ENCODE data around the gene ARHGEF3.
A peak's percentile ranks its signal among the peaks of the same experiment; 100 is the strongest.

Gene ARHGEF3

DNA sequence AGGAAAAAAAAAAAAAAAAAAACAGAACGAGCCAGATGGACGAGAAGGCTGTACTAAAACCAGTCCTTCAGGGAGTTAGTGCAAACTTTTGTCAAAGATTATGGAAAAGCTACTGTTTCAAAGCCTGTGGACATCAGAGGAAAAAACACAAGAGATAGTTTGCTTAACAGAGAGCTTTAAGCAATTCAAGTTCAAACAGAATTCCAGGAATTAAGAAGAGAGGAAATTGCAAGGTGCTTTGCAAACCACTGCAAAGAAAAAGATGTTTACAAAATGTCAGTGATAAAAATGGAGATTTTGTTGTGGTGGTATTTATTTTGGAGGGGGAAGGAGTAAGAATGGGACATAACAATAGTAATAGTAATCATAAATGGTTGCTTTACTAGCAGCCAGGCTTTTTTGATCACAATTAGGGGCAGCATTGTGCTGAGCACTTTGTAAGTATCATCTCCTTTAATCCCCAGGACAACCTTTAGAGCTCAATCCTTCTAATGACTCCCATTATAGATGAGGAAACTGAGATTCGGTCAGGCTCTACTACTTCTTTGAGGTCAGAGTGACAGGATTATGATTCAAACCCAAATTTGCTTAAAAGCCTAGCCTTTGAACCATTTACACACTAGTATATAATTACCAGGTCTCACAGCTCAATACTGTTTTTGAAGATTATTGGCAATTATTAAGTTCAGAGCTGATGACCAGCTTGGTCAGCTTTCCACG, 22.4 kb upstream of the ARHGEF3 start:
- H3K4me3 ChIP-seq, result no peak overlapping the region
- no peak overlapping the region for H3K27ac ChIP-seq

DNA sequence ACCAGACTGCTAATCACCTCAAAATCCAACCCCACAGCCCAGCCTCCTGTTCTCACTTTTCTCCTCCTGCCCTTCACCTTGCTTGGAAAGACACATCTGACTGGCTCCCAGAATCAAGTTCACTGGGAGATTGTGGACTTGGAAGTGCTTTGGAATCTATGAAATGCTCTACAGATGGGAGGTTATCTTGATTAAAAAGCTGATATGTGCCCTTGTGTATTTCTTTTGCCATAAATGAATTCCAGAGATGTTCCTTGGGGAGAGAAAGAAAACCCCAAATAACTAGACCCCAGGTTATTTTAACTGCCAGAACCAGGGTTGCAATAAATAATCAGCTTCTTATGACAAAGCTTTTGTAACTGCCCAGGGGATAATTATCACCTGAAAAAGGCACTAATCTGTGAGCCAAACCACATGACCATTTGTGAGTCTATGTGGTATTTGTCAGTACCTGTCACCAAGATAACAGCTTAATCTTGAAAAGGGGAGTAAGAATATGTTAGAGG, 21.7 kb upstream of the ARHGEF3 start:
- Histone ChIP-seq H3K27ac (no peak overlapping the region), H3K4me3 (no peak overlapping the region)

DNA sequence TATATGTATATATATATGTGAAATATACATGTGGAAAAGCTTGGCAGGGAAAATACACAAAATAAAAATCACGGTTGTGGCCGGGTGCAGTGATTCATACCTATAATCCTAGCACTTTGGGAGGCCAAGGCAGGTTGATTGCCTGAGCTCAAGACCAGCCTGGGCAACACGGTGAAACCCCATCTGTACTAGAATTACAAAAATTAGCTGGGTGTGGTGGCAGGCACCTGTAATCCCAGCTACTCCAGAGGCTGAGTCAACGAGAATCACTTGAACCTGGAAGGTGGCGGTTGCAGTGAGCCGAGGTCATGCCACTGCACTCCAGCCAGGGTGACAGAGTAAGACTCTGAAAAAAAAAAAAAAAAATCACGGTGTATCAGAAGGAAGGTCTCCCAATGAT, 20.8 kb upstream of the ARHGEF3 start:
- H3K27ac ChIP-seq, result no peak overlapping the region
- no peak overlapping the region for H3K4me3 ChIP-seq

DNA sequence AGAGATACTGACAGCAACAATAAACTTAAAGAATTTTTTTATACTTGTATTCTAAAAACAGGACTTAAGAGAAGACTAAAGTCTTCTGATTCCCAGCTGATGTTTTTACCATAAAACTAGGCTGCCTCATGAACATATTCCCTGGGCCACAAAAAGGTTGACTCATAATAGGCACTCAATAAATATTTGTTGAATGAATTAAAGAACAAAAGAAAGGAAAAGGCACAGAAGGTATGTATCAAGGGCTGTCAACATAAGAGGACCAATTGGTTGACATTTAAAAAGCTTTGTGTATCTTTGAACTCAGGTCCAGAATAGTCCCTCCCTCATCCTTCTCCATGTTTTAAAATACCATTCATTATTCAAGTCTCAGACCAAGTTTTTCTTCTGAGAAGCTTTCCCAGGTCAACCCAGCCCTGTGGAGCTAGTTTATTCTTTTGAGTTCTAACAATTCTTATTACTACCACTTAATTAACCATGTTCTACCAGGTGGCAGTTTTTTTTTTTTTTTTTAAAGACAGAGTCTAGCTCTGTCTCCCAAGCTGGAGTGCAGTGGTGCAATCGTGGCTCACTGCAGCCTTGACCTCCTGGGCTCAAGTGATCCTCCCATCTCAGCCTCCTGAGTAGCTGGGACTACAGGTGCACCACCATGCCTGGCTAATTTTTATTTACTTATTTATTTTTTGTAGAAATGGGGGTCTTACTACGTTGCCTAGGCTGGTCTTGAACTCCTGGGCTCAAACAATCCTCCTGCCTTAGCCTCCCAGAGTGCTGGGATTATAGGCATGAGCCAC, 17.5 kb upstream of the ARHGEF3 start:
- Histone ChIP-seq H3K27ac (no peak overlapping the region), H3K4me3 (no peak overlapping the region)

DNA sequence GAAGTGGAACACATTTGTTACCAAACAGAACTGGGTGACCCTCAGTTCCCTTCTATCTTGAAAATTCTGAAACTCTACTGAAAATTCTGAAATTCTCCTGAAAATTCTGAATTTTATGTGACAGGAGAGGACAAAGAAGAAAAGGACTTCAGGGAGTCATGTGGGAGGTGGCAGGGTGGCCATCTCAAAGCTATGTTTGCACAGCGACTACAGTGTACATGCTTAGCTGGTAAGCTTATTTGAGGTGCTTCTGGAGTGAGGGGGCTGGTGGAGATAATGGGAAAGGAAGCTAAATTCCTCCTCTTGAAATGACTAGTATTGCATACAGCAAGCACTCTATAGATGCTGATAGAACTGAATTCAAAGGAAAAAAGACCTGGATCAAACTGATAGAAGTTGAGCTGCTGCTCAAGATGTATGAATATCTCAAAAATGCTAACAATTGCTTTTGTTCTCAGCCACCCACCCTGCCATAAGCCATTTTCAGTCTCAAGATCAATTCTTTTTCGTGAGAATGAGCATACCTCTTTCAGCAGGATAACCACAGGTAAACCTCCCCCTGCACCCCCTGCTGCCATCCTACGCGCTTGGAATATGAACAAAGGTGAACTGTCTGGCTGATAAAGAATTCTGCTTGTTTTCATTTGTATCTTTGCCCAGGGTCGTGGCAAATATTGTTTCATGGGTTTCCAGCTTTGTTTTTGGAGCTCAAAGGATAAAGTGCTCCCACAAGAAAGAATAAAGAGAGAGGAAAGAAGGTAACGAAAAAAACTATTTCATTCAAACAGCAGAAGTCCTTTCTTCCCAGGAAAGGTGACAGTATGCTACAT, 16.6 kb upstream of the ARHGEF3 start:
- Histone ChIP-seq H3K27ac (no peak overlapping the region), H3K4me3 (no peak overlapping the region)

DNA sequence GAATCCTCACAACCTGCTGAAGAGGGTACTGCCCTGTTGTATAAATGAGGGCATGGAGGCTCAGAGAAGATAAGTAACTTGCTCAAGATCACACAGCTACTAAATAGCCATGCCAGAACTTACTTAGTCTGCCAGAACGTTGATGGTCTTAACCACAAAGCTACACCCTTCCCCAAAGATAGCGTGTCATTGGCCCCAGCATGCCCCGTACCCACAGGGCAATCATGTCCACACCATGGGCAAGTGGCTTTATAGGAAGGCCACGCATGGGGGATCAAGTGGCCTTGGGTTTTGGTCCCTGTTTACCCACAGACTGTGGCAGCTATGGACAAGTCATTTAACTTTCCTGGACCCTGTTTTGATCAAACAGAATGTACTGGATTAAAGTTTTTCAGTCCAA, 15.9 kb upstream of the ARHGEF3 start:
- no peak overlapping the region for H3K27ac ChIP-seq
- H3K4me3 ChIP-seq, result no peak overlapping the region

DNA sequence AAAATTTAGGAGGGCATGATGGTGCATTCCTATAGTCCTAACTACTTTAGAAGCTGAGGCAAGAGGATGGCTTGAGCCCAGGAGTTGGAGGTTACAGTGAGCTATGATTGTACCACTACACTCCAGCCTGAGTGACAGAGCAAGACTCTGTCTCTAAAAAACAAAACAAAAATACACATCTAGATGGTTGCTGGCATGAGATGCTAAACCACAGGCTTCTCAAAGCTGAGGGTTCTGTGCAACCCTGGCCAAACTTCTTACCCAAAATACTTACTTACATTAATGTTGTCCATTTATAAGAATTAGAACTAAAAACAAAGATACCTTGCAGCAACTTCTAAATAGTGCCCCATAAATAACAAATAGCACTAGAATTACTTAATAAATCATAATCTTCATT, 14.3 kb upstream of the ARHGEF3 start:
- Histone ChIP-seq H3K27ac (no peak overlapping the region), H3K4me3 (no peak overlapping the region)

DNA sequence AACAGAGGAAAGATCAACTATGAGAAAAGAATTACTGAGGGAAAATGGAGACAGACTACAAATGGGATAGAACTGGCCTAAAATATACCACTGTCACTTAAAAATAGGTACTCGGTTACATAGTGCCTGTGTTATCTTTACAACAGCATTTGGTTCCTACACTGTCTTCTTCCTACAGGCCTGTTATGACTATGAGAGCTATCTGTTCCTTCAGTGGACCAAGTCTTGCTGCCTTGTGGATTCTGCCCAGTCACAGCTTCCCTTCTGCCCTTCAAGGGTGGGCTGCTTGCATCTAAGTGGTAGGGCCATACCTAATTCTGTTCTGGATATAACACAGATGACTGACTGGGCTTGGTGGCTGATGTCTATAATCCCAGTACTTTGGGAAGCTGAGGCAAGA, 13.8 kb upstream of the ARHGEF3 start:
- Histone ChIP-seq H3K4me3 (no peak overlapping the region), H3K27ac (no peak overlapping the region)

DNA sequence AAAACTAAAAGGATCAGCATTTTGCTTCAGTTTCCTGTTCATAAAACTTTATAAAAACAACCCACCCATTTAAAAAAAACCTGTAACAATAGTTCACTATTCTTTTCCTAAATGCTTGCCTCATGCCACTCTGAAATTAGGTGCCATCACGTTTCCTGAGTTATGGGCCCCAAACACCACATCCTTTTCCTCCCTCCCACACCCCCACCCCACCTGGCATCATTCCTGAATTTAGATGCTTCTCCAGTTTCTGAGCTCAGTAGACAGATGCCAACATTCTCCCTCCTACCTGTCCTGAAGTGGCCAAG, 11.9 kb upstream of the ARHGEF3 start:
- Histone ChIP-seq H3K27ac (peak overlapping the region in 2 of 21 experiments; percentile 20 to 26), H3K4me3 (no peak overlapping the region)

DNA sequence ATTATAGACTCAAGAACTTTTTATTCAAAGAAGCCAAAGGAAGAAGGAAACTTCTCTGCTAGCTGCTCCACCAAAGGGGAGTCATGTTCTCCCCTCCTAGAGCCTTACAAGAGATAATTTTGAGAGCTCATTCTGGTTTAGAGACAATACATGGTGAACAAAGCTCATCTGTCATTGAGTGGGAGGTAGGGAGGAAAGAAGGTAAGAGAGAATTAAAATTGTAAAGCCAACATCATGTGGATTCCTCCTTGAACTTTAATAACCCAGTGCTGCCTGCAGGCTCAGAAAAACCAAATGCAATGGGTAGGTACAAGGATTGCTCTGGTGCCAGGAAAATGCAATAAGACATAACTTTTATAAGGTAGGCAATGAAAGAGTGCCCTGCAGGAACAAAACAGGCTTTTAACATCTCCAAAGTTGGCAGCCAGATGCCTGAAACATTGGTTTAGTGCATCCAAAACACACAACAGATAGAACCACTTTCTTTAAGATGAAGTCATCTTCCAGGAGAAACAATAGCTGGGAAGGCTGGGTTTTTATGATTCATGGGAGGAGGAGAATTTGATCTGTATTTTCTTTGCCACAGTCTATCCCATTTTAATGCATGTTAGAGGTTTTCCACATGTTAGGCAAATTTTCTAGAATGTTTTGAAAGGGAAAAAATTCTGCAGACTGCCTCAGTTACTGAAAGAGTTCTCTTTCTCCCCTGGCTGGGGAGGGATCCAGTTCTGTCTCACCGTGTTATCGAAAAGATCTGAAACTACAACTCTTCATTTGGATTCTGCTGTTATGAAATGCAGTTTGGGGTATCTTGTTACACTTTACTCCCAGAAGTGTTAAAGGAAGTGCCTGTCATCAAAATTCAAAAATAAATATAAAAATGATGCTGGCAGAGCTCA, 11.3 kb upstream of the ARHGEF3 start:
- Histone ChIP-seq H3K27ac (peak overlapping the region in 6 of 21 experiments; percentile 10 to 51 (median 28)), H3K4me3 (no peak overlapping the region)

DNA sequence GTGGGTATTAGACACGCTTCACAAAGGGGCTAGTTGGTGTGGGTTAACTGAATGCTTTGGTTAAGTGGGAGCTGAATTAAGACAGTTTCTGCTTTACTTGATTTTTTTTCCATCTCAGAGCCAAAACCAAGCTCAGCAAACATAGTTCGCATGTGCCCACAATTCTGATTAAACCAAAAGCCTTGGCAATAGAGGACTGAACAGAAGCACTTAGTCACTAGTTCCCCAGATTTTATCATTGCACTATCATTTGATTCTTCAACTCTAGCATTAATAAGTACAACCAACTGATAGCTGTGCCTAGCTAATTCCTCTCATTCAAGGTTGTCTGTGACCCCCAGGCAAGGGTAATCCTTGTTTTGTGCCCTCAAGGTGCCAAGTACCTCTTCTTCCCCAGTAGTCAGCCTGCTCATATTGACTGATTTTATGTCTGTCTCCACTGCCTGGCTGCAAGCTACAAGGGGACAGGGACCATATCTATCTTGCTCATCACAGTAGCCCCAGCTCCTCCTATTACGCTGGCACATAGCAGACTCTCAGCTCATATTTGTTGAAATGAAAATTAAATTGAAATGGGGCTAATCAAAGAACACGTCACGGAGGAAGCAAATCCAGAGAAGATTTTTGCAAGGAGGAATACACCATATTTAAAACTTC, 9.9 kb upstream of the ARHGEF3 start:
- Histone ChIP-seq H3K27ac (peak overlapping the region in 5 of 21 experiments; percentile 3 to 51 (median 41)), H3K4me3 (no peak overlapping the region)

DNA sequence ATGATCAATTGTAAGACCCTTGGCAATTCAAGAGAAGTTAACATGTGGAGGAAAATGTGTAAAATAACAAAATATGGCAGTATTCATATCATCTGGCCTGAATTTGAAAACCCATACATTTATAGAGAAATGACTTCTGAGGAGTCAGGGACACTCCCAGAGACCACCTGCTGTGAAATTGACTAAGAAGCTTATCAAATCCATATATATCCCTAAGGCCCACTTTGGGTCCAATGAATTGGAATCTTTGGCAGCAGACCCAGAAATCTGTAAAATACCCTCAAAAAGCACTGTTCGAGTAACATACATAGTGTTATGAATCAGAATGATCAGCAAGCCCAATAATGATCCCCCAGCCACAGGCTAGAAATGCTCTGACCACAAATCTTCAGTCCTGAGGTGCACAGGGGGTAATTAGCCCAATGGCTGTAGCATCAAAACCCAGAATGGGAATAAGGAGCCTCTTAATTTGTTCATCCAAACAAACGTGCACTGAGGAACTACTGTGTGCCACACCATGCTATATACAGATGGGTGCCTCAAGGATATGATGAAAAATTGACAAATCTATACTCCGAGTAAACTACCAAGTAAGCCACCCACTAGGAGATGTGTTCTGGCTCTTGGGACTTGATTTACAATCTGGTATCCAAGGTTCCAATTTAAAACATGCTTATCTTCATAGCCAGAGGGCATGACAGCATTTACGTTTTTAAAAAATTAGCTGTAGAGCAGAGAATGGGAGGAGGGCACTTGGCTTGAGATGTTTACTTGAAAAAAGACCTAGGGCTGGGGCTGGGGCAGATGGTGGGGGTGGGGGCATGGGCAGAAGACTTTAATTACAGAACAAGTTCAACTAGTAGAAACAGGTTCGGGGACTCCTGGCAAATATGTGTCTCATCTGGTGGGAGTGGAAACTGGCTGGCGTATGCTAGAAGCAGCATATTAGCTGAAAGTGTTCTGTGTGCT, 9.1 kb upstream of the ARHGEF3 start:
- H3K4me3 ChIP-seq, result no peak overlapping the region
- H3K27ac ChIP-seq, result peak overlapping the region in 3 of 21 experiments; percentile 12 to 51 (median 41)

DNA sequence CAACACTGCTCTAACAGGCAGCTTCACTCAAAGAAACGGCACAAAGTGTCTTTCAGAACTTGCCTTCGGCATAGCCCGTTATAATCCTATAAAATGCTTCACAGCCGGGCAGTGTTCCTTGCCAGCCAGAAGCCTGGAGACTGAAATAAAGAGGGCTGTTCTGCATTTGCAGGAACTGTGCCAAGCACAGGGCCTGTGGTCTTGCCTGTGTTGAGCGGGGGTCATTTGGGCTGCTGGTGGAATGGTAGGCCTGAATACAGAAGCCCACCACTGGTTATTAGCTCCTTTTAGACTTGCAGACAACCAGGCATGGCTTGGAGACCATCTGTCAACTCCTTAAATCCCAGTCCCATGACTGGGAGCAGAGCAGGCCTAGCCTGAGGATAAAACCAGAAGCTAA, 4.7 kb upstream of the ARHGEF3 start:
- Histone ChIP-seq H3K4me3 (no peak overlapping the region), H3K27ac (no peak overlapping the region)

DNA sequence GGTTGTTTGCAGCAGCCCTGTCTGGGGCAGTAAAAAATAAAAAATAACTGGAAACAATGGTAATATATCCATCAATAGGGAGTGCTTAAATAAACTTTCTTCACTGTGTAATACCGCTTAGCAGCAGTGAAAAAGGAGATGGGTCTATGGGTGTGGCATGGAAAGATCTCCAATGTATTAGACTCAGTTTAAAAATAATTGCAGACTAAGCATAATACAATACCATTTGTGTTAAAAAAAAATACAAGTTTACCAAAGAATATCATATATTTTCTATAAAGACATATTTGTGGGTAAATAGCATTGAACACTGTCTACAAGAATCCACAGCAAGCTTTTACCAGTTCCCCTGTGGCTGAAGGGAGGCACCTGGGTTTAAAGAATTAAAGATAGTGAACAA, 1.0 kb upstream of the ARHGEF3 start:
- Histone ChIP-seq H3K27ac (no peak overlapping the region), H3K4me3 (no peak overlapping the region)

DNA sequence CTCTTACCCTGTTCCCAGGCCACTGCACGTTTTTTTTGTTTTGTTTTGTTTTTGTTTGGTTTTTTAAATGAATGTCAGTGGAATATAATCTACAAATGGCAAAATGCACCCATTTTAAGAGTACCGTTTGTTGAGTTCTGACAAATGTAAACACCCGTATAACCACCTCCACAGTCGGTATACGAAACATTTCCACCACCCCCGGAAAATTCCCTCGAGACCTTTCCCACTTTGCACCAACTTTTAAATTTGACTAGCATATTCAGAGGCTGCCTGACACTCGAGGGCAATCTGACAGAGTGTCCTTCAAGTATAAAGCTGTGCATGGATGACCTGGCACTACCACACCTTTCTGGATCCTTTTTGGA, 613 bp upstream of the ARHGEF3 start:
- peak overlapping the region; percentile 44 to 74 (median 67) for H3K4me3 ChIP-seq
- peak overlapping the region in 8 of 21 experiments; percentile 15 to 84 (median 64) for H3K27ac ChIP-seq

DNA sequence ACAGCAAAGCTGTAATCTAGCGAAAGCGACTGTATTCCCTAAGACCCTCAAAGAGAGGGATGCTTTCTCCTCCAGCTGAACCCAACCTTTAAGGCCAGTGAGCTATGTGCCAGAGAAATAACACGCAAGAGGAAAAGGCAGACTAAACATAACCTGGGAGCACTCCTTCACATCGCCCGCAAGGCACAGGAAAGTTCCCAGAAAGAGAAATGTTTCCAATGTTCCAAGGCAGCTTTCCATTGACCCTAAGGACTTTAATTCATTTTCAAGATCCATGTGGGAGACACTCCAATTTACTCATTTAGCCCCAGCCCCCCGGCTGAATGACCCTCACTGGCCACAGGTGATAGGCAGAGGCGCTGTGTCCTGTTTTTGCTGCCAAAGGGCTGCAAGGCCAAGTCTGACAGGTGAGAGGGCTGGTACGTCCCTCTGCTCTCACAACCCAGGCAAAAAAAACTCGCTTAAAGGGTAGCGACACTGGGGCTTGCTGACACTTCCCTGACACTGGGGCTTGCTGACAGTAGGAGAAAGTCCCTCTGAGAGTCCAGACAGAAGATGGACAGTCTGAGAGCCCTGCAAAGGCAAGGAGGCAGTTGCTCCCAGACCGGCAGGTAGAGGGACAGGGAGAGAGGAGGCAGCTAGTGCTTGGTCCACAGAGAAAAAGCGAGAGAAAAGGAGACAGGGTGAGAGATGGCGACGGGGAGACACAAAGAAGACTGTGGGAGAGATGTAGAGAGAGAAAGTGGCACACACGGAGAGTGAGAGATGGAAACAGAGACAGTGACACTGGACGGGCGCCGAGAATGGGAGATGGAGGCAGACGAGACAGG, 702 bp downstream of the ARHGEF3 start:
- H3K27ac ChIP-seq, result peak overlapping the region in 20 of 21 experiments; percentile 32 to 84 (median 62)
- peak overlapping the region; percentile 44 to 74 (median 67) for H3K4me3 ChIP-seq

Data from skin epidermis (tissue), 12 donors.